ENCODE results near the gene PLEKHM3. TPM values are rescaled to one million over a fixed set of nuclear protein-coding genes. Genes with fewer than 3 reads are reported as not detected.

PLEKHM3 gene
- total and polyA plus RNA-seq, 2 experiments from 2014 or later = 6.7 to 8.0 TPM

DNA sequence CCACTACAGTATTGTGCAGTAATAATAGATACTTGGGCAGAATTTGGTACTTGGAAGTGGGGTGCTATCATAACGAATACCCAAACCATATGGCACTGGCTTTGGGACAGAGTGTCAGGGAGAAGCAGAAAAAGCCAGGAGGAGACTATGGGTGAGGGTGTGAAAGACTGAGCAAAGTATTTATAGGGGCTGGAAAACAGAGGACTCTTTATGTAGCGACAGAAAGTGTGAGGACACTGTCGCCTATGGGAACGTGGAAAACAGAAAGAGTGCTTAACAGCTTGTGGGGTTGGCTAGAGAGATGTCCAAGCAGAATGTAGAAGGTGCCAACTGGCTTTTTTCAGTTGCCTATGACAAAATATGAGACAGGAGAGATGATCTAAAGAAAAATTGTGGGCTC, 40.7 kb upstream of the PLEKHM3 start:
- no peak for DNase-seq (ENCODE audit: low read depth in 1 of 2, low spot score in 1 of 2)
- TF ChIP-seq CTCF (IDR thresholded peaks at IDR 0.05; ENCODE audit: low read depth, low read length) = no peak
- no peak overlapping the region for H3K27ac ChIP-seq

GRCh38 chr2:208065476-208065875, 40.1 kb upstream of the PLEKHM3 start:
- no peaks in the 10 kb centered on the region for H3K9me3 ChIP-seq (ENCODE audit: low read depth)
- no peaks in the 10 kb centered on the region for H3K27me3 ChIP-seq
- no peak for TF ChIP-seq CTCF (IDR thresholded peaks at IDR 0.05; ENCODE audit: low read depth, low read length)
- DNase-seq (ENCODE audit: low read depth in 1 of 2, low spot score in 1 of 2) = no peak
- no peak overlapping the region for H3K27ac ChIP-seq
- H3K36me3 ChIP-seq = no peaks in the 10 kb centered on the region
- no peak overlapping the region for H3K4me3 ChIP-seq
- H3K4me1 ChIP-seq (ENCODE audit: low read depth) = no peaks in the 10 kb centered on the region

More for the DNA sequence above, 40.7 kb upstream of the PLEKHM3 start:
- H3K36me3 ChIP-seq = no peaks in the 10 kb centered on the region
- no peaks in the 10 kb centered on the region for H3K4me1 ChIP-seq (ENCODE audit: low read depth)
- no peak overlapping the region for H3K4me3 ChIP-seq
- no peaks in the 10 kb centered on the region for H3K27me3 ChIP-seq
- no peaks in the 10 kb centered on the region for H3K9me3 ChIP-seq (ENCODE audit: low read depth)

DNA sequence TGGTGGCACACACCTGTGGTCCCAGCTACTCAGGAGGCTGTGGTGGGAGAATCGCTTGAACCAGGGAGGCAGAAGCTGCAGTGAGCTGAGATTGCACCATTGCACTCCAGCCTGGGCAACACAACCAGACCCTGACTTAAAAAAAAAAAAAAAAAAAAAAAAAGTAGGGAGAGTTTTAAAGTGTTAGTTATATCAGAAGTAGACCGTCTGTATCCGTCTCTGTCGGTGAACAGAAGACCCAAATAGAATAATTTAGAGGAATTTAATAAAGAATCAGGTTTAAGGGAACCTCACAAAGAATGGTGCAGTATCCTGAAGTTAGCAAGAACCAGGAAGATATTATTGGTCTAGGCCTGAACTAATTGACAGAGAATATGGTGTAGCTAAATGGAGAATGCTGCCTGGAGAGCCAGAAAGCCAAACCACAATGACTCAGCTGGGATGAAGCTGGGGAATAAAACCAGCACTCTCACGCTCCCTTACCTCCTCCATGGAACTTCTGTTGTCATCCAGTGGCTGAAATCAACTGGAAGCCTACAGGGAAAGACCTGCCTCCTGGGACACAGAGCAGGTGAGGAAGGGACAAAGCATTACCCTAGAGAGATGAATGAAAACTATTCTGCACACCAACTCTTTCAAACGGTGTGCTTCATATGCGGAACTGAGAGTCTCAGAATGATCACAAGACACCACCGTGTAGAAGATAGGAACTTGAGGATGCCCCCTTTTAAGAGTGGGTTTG, 39.1 kb upstream of the PLEKHM3 start:
- H3K9me3 ChIP-seq (ENCODE audit: low read depth) = no peaks in the 10 kb centered on the region

GRCh38 chr2:208062961-208063360, 37.6 kb upstream of the PLEKHM3 start:
- DNase-seq (ENCODE audit: low read depth in 1 of 2, low spot score in 1 of 2) = no peak
- Histone ChIP-seq H3K4me1 (ENCODE audit: low read depth) (no peaks in the 10 kb centered on the region), H3K9me3 (ENCODE audit: low read depth) (no peaks in the 10 kb centered on the region), H3K27me3 (no peaks in the 10 kb centered on the region), H3K4me3 (no peak overlapping the region), H3K27ac (no peak overlapping the region), H3K36me3 (no peaks in the 10 kb centered on the region)
- no peak for TF ChIP-seq CTCF (IDR thresholded peaks at IDR 0.05; ENCODE audit: low read depth, low read length)

More for the DNA sequence above, 39.1 kb upstream of the PLEKHM3 start:
- peak in 1 of 2 donors; percentile 86 for DNase-seq (ENCODE audit: low read depth in 1 of 2, low spot score in 1 of 2)
- H3K4me3 ChIP-seq = no peak overlapping the region
- no peaks in the 10 kb centered on the region for H3K27me3 ChIP-seq
- H3K36me3 ChIP-seq = no peaks in the 10 kb centered on the region
- TF ChIP-seq CTCF (IDR thresholded peaks at IDR 0.05; ENCODE audit: low read depth, low read length) = no peak
- no peaks in the 10 kb centered on the region for H3K4me1 ChIP-seq (ENCODE audit: low read depth)
- H3K27ac ChIP-seq = no peak overlapping the region

- Histone ChIP-seq H3K36me3 (no peaks in the 10 kb centered on the region), H3K9me3 (ENCODE audit: low read depth) (no peaks in the 10 kb centered on the region), H3K4me1 (ENCODE audit: low read depth) (no peaks in the 10 kb centered on the region), H3K27ac (no peak overlapping the region), H3K4me3 (no peak overlapping the region), H3K27me3 (no peaks in the 10 kb centered on the region)
- no peak for DNase-seq (ENCODE audit: low read depth in 1 of 2, low spot score in 1 of 2)
- no peak for TF ChIP-seq CTCF (IDR thresholded peaks at IDR 0.05; ENCODE audit: low read depth, low read length)
Observed at GRCh38 chr2:208062113-208062512, 36.8 kb upstream of the PLEKHM3 start.
